GM21723 (cell line): Measurements from ENCODE around the gene RAB3GAP1.
"Not testable (repeated sequence)": the region's sequence is repeated elsewhere in the genome, so short reads cannot be mapped to it uniquely, and the experiment has no call there.

Source experiments
- ATAC-seq: cut with Tn5 transposase; IDR thresholded peaks from one replicate; pipeline ENCODE4 v1.9.1; 2021; ENCODE audit warnings: mild to moderate bottlenecking, moderate library complexity; ENCODE audit not compliant: unreplicated experiment

Gene RAB3GAP1

DNA sequence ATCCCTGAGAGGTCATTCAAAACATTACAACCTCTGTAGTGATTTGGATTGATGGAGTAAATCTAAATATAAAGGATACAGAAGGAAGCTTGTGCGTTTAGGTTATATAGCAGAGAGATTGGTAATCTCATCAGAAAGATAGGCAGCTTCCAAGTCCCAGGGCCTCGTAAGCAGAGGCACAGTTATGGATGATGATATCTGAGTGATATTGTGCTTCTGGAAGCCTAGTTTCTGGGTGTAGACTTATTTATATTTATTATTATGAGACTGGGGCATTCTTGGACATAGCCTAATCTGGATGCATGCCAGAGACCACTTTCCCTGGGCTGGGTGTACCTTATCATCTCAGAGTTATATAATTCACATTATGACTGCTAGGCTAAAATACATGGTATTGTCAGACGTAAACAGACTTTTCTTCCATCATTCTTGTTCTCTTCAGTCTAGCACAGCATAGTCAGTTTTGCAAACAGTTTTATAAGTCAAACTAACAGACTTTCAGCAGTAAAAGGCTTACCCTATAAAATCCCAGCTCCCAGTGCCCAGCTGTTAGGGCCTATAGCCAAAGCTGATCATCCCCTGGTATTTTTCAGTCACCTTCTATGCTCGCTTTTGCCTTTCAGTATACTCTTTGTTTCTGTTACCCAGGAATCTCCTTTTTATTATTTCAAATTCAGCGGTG, 47.9 kb downstream of the RAB3GAP1 start:
- no peak for ATAC-seq

GRCh38 chr2:135103843-135104242, 51.8 kb downstream of the RAB3GAP1 start:
- no peak for ATAC-seq

DNA sequence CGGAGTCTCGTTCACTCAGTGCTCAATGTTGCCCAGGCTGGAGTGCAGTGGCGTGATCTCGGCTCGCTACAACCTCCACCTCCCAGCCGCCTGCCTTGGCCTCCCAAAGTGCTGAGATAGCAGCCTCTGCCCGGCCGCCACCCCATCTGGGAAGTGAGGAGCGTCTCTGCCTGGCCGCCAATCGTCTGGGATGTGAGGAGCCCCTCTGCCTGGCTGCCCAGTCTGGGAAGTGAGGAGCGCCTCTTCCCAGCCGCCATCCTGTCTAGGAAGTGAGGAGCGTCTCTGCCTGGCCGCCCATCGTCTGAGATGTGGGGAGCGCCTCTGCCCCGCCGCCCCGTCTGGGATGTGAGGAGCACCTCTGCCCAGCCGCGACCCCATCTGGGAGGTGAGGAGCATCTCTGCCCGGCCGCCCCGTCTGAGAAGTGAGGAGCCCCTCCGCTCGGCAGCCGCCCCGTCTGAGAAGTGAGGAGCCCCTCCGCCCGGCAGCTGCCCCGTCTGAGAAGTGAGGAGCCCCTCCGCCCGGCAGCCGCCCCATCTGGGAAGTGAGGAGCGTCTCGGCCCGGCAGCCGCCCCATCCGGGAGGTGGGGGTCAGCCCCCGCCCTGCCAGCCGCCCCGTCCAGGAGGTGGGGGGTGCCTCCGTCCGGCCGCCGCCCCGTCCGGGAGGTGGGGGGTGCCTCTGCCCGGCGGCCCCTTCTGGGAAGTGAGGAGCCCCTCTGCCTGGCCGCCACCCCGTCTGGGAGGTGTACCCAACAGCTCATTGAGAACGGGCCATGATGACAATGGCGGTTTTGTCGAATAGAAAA, 53.6 kb downstream of the RAB3GAP1 start:
- ATAC-seq: not testable (repeated sequence)

DNA sequence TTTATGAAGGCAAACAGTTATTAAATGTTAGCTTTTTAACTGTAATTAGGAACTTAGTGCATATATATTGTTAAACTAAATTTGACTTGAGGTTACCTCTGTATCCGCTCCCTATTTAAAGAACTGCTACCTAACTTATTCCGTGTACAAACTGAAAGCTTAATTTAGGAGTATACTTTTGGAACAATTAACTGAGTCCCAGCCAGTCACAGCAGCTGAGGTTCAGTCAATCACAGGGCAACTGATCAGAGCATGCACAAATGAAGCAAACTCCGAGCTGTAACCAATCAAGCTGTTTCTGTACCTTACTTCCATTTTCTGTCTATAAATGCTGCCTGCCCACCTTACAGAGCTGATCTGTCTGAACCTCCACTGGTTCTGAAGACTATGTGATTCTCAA, 61.2 kb downstream of the RAB3GAP1 start:
- ATAC-seq: no peak

DNA sequence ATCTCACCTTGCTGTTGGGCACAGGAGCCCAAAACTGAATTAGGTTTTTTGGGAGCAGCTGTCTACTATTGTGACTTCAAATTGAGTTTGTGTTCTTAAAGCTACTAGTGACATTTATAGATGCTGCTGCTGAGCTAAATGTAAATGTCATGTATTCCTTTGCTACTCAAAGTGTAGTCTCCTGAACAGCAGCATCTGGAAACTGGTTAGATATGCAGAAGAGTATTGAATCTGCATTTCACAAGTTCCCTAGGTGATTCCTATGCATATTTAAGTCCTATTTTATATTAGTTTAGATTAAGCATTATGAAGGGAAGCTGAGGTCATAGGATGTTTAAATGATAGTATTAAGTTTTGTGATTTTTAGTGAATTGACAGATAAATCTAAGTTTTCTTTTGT, 67.5 kb downstream of the RAB3GAP1 start:
- no peak for ATAC-seq

DNA sequence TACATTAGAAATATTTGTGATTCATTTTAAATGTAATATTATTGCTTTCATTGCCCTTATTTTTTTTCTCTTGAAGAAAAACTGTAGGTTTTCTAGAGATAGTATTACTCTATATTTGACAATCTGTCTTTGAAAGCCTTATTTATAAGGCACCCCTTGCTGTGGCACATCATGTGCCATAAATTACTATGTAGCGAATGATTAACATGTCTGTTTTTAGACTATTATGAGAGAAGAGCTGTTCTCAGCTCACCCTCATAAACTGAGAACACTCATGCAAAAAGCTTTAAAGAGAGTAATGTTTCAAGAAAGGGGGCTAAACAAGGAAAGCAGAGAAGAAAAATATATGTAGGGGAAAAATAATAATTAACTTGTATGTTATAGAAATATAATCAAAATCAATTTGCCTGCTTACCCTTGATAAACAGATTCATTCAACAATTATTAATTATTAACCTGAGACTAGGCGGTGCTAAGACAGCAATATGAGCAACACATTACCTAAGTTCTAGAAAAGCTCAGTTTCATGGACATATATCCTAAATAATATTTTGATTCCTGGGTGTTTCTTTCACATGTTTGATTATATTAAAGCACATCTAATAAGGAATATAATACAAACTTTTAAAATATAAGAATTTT, 69.0 kb downstream of the RAB3GAP1 start:
- no peak for ATAC-seq

DNA sequence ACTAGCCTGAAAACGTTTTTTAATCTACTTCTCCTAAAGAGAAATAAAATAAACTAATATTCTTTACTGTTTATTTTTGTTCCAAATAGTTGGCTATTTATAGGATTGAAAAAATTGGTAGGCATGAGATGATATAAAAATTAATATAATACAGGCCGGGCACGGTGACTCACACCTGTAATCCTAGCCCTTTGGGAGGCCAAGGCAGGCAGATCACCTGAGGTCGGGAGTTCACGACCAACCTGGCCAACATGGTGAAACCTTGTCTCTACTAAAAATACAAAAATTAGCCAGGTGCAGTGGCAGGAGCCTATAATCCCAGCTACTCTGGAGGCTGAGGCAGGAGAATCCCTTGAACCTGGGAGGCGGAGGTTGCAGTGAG, 69.6 kb downstream of the RAB3GAP1 start:
- ATAC-seq: not testable (repeated sequence)

DNA sequence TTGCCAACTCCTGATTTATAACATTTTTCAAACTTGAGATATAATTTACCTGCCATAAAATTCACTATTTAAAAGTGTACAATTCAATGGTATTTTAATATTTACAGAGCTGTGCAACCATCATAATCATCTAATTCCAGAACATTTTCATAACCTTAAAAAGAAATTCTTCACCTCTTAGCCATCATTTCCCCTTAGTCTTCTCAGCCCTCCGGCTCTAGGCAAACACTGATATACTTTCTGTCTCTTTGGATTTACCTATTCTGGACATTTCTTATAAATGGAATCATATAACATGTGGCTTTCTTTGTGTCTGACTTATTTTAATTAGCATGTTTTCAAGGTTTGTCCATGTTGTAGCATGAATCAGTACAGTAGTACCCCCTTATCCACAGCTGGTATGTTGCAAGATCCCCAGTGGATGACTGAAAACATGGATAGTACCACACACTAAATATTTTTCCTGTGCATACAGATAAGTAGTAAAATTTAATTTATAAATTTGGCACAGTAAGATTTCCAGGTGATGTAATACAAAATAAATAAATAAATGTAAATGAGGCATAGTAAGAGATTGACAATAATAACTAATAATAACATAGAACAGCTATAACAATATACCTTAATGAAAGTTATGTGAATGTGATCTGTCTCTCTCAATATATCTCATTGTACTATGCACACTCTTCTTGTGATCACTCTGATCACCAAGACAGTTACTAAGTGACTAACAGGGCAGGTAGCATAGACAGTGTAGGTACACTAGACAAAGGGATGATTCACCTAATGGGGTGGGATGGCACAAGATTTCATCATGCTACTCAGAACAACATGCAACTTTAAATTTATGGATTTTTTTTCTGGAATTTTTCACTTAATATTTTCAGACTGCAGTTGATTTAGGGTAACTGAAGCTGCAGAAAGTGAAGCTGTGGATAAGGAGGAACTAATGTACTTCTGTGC, 73.1 kb downstream of the RAB3GAP1 start:
- ATAC-seq: no peak

GRCh38 chr2:135125940-135126339, 73.8 kb downstream of the RAB3GAP1 start:
- no peak for ATAC-seq

- no peak for ATAC-seq
Measured at GRCh38 chr2:135130751-135131150, 78.7 kb downstream of the RAB3GAP1 start.

DNA sequence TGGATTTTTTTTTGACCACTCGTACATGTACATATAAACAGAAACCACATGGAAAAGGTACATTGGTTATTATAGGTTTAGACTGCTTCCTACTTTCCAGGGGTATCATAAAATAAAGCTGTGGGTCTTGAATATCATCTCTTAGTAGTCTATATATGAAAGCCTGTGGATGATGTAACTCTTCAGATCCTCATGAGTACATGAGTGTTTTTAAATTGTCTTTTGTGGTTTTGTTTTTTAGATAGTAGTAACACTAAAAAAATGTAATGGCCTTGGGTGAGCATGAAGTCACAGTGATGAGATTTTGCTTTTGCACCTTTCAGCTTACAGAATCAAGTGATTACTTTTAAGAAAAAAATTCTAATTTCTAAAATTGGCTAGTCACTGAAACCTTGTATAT, 80.2 kb downstream of the RAB3GAP1 start:
- ATAC-seq: no peak

- ATAC-seq: no peak
Measured at GRCh38 chr2:135140606-135141005, 88.5 kb downstream of the RAB3GAP1 start.

DNA sequence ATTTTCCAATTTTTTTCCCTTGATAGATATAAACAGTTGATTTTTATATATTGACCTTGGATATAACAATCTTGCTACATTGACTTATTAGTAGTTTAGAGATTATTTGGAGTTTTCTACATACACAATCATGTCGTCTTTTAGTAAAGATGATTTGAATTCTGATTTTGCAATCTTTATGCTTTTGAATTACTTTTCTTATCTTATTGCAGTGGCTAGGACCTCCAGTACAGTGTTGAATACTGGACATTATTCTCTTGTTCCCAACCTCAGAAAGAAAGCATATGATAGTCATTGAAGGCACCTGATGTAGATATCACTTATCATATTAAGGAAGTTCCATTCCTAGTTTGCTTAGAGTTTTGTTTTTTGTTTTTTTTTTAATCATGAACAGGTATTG, 90.2 kb downstream of the RAB3GAP1 start:
- ATAC-seq: no peak

GRCh38 chr2:135144343-135144742, 92.3 kb downstream of the RAB3GAP1 start:
- ATAC-seq: no peak

DNA sequence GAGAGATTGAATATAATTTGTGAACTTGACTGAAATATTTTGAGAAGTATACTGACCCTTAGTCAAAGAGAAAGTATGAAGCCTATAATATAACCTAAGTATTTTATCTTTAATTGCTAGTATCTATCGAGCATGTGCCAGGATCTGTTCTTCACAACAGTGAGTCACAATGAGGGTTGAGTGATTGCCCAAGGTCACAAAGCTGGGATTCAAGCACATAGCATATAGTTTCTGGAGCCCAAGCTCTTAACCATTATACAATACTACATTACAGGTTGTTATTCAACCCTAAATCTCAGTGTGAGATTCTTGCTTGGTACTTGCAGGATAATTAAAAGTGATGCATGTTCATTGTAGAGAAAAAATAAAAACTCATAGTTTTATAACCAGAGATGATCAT, 97.2 kb downstream of the RAB3GAP1 start:
- ATAC-seq: no peak

DNA sequence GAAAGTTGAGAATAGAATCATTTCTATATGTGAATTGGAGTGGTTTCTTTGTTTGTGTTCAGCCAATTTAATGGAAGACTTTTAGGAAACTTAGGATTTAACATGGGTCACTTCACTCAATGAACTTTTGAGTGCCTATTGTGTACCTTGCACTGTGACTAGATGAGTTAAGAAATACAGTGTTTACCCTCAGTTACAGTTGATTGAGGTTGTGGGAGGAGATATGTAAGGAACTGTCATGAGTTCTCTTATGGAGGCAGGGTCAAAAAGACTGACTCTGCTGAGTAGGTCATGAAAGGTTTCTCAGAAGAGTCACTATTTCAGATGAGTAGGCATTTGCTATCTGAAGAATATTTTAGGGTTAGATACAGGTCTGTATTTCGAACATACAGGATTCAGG, 98.6 kb downstream of the RAB3GAP1 start:
- ATAC-seq: no peak

- ATAC-seq: no peak
Measured at GRCh38 chr2:135151615-135152014, 99.5 kb downstream of the RAB3GAP1 start.

- ATAC-seq: no peak
Measured at GRCh38 chr2:135152361-135152760, 100.3 kb downstream of the RAB3GAP1 start.

DNA sequence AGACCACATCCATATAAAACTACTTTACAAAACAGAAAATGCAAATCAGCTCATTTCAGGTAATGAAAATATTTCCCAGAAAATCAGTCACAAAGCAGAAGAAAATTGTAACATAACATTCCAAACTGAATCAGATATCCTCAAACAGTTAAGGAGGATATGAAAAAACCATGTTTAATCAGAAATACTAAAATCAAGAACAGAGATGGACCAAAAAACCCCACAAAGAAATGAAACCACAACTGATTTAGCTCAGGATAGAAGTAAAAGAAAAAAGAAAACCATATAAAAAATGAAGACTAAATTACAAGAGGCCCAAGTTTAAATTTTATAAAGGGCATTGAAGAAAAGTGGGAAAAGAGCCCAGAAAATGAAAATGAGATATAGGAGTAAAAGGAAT, 102.9 kb downstream of the RAB3GAP1 start:
- no peak for ATAC-seq

GRCh38 chr2:135157856-135158255, 105.8 kb downstream of the RAB3GAP1 start:
- no peak for ATAC-seq

GRCh38 chr2:135159191-135159590, 107.1 kb downstream of the RAB3GAP1 start:
- ATAC-seq: no peak
